Measurements from ENCODE around the gene SP110.
"Not testable (repeated sequence)": the region's sequence is repeated elsewhere in the genome, so short reads cannot be mapped to it uniquely, and the experiment has no call there.

Gene SP110

DNA sequence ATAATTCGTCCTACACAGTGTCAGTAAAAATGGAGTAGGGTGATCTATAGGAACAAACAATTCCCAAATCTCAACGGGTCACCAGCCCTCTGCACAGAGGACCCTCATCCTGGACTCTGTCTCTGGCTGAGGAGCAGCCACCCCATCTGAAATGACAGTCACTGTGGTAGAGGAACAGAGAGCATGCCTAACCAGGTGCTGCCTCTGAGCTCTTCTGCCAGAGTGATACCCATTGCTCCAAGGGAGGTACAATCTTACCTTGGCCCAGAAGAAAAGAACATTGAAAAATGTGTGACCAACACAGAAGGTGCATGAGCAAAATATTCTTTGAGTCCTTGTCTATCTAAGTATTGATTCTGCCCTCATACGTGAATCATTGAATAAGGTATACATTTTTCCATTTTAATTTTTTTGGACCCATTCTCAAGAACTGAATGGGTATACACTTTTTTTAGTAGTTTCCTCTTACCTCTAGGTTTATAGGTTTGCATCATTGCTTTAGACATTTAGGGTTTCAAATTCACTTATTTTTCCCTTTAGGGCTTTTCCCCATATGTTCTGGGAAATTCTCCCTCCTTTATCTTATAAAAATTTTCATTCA, 14.4 kb upstream of the SP110 start:
- peaks cover 11% of the 10 kb centered on the region for H3K9me3 Mint-ChIP-seq
- H3K36me3 Mint-ChIP-seq (ENCODE audit: low read depth) = peaks cover 75% of the 10 kb centered on the region
- peak overlapping the region; percentile 58 for H3K4me3 Mint-ChIP-seq
- ATAC-seq (peak; percentile 70), DNase-seq (no peak)
- H3K4me1 Mint-ChIP-seq = peaks cover 61% of the 10 kb centered on the region
- no peaks in the 10 kb centered on the region for H3K27me3 Mint-ChIP-seq
- H3K27ac Mint-ChIP-seq = peak overlapping the region; percentile 89

GRCh38 chr2:230231251-230231650, 11.5 kb upstream of the SP110 start:
- peak overlapping the region; percentile 92 for H3K4me3 Mint-ChIP-seq
- H3K36me3 Mint-ChIP-seq (ENCODE audit: low read depth) = peaks cover 66% of the 10 kb centered on the region
- no peak for ATAC-seq

DNA sequence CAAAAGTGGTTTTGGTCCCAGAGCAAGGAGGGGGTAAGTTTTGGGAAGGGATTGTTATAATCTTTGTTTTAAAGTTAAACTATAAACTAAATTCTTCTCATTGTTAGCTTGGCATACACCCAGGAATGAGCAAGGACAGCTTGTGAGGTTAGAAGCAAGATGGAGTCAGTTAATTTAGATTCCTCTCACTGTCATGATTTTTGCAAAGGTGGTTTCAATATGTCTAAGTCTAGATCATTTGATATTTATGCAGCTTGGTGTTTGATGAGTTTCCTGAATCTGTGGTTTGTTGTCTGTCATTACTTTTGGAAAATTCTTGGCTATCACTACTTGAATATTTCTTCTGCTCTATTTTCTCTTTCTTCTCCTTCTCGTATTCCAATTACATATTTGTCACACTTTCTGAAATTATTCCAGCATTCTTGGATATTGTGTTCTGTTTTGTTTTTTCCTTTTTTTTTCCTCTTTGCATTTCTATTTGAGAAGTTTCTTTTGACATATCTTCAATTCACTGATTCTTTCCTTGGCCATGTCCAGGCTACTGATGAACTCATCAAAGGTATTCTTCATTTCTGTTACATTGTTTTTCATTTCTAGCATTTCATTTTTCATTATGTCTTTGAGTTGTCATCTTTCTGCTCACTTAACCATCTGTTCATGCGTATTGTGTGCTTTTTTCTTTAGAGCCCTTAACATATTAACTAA, 10.9 kb upstream of the SP110 start:
- DNase-seq (no peak), ATAC-seq (no peak)
- Mint-ChIP-seq H3K4me1 (peaks cover 78% of the 10 kb centered on the region), H3K27me3 (no peaks in the 10 kb centered on the region), H3K9me3 (peaks cover 11% of the 10 kb centered on the region), H3K4me3 (peak overlapping the region; percentile 92), H3K36me3 (ENCODE audit: low read depth) (peaks cover 61% of the 10 kb centered on the region), H3K27ac (peak overlapping the region; percentile 74)

More at GRCh38 chr2:230231251-230231650, 11.5 kb upstream of the SP110 start:
- Mint-ChIP-seq H3K27me3 (no peaks in the 10 kb centered on the region), H3K27ac (peak overlapping the region; percentile 74), H3K4me1 (peaks cover 77% of the 10 kb centered on the region), H3K9me3 (peaks cover 11% of the 10 kb centered on the region)
- DNase-seq = no peak

GRCh38 chr2:230230087-230230486, 10.3 kb upstream of the SP110 start:
- Mint-ChIP-seq H3K36me3 (ENCODE audit: low read depth) (peaks cover 56% of the 10 kb centered on the region), H3K4me1 (peaks cover 78% of the 10 kb centered on the region), H3K27ac (peak overlapping the region; percentile 74), H3K4me3 (peak overlapping the region; percentile 92), H3K9me3 (peaks cover 11% of the 10 kb centered on the region), H3K27me3 (no peaks in the 10 kb centered on the region)
- ATAC-seq (no peak), DNase-seq (no peak)

- H3K36me3 Mint-ChIP-seq (ENCODE audit: low read depth) = peaks cover 45% of the 10 kb centered on the region
- H3K27me3 Mint-ChIP-seq = no peaks in the 10 kb centered on the region
- H3K27ac Mint-ChIP-seq = peak overlapping the region; percentile 74
- peak overlapping the region; percentile 92 for H3K4me3 Mint-ChIP-seq
- no peak for DNase-seq
- ATAC-seq = no peak
- peaks cover 81% of the 10 kb centered on the region for H3K4me1 Mint-ChIP-seq
- peaks cover 11% of the 10 kb centered on the region for H3K9me3 Mint-ChIP-seq
These were observed 7.4 kb upstream of the SP110 start for GRCh38 chr2:230227216-230227615.

DNA sequence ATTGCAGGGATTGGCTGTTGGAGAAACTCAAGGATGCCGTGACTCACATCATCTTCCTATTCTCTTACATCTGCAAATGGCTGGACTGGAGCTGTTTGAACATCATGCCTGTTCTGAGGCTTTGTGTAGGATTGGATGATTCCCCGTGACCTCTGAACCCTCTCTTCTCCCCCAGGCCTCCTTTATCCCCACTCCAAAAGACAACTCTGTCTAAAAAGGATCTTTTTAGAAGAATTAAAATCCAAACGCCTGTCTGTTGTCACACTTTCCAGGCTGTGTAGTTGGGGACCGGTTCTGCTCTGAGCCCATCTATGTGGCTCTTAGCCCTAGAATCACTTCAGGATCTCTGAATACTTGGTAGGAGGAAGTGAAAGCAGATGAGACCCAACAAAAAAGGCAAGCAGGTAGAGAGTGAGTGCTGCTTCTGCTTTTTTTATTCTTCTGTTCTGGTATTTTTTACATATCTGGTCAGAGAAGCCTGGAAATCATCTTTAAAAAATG, 6.3 kb upstream of the SP110 start:
- H3K36me3 Mint-ChIP-seq (ENCODE audit: low read depth) = peaks cover 34% of the 10 kb centered on the region

GRCh38 chr2:230225486-230225885, 5.7 kb upstream of the SP110 start, which contains the start of gene SP140:
SP140 (plus strand) TSS chr2:230225736; CDS start chr2:230225845, 109 bp downstream.
- DNase-seq = peak; percentile 71
- no peaks in the 10 kb centered on the region for H3K27me3 Mint-ChIP-seq
- ATAC-seq = peak; percentile 90
- H3K27ac Mint-ChIP-seq = peak within 1 kb of the TSS; percentile 98
- H3K4me3 Mint-ChIP-seq = peak within 1 kb of the TSS; percentile 92
- peaks cover 28% of the 10 kb centered on the region for H3K36me3 Mint-ChIP-seq (ENCODE audit: low read depth)
- H3K4me1 Mint-ChIP-seq = peaks cover 74% of the 10 kb centered on the region
- H3K9me3 Mint-ChIP-seq = peaks cover 7% of the 10 kb centered on the region

More for the DNA sequence above, 6.3 kb upstream of the SP110 start:
- peak overlapping the region; percentile 98 for H3K27ac Mint-ChIP-seq
- H3K9me3 Mint-ChIP-seq = peaks cover 11% of the 10 kb centered on the region
- peak overlapping the region; percentile 92 for H3K4me3 Mint-ChIP-seq
- H3K27me3 Mint-ChIP-seq = no peaks in the 10 kb centered on the region
- DNase-seq (no peak), ATAC-seq (peak; percentile 26)
- peaks cover 80% of the 10 kb centered on the region for H3K4me1 Mint-ChIP-seq

GRCh38 chr2:230224458-230224857, 4.7 kb upstream of the SP110 start:
- Mint-ChIP-seq H3K27ac (peak overlapping the region; percentile 98), H3K4me3 (peak overlapping the region; percentile 92), H3K4me1 (peaks cover 74% of the 10 kb centered on the region), H3K36me3 (ENCODE audit: low read depth) (peaks cover 21% of the 10 kb centered on the region), H3K27me3 (no peaks in the 10 kb centered on the region), H3K9me3 (no peaks in the 10 kb centered on the region)
- no peak for DNase-seq
- no peak for ATAC-seq

GRCh38 chr2:230222829-230223228, 3.0 kb upstream of the SP110 start:
- not testable (repeated sequence) for H3K27me3 Mint-ChIP-seq, DNase-seq, H3K4me3 Mint-ChIP-seq, H3K9me3 Mint-ChIP-seq, ATAC-seq
- peaks cover 18% of the 10 kb centered on the region for H3K36me3 Mint-ChIP-seq (ENCODE audit: low read depth)
- H3K27ac Mint-ChIP-seq = peak overlapping the region; percentile 98
- peaks cover 73% of the 10 kb centered on the region for H3K4me1 Mint-ChIP-seq

DNA sequence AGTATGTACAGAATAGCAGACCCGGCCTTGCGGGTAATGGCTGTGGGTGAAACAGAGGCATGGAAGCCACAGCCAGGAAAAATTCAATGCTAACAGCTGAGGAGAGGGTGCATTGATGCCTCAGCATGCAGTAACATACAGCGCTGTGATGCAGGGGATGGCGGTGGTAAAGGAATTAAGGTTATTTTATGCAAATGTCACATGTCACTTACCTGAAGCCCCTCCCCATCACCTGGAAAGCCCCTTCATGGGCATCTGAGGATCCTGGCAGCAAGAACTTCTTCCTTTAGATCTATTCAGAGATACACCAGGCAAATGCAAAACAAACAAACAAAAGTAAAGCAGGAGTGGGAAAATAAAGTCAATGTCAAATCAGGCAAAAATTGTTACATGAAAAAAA, 1.7 kb upstream of the SP110 start:
- Mint-ChIP-seq H3K36me3 (ENCODE audit: low read depth) (peaks cover 19% of the 10 kb centered on the region), H3K4me1 (peaks cover 79% of the 10 kb centered on the region), H3K9me3 (no peaks in the 10 kb centered on the region), H3K4me3 (no peak overlapping the region), H3K27ac (peak overlapping the region; percentile 69), H3K27me3 (no peaks in the 10 kb centered on the region)
- ATAC-seq = no peak
- DNase-seq = no peak

DNA sequence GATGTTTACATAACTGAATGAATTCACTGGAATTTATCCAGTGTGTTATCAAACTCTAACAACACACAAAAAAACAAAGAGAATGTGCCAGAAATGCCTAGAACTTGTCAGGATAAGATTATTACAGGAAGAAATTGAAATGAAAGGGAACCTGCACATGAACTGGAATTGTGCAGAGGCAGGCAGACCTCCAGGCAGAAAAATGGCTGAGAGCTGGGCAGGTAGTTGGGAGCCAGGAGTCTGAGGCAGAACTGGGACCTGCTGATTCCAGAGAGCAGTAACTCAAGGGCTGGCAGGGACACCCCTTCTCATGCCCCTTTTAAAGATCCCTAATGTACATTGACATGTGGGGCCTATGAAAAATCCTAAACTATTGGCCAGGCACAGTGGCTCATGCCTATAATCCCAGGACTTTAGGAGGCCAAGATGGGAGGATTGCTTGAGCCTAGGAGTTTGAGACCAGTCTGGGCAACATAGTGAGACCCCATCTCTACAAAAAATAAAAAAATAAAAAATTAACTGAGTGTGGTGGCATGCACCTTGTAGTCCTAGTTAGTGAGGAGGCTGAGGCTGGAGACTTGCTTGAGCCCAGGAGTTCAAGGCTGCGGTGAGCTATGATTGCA, 674 bp upstream of the SP110 start:
- Mint-ChIP-seq H3K4me1 (peaks cover 78% of the 10 kb centered on the region), H3K4me3 (peak overlapping the region; percentile 95), H3K27me3 (no peaks in the 10 kb centered on the region), H3K36me3 (ENCODE audit: low read depth) (peaks cover 28% of the 10 kb centered on the region), H3K9me3 (no peaks in the 10 kb centered on the region), H3K27ac (peak overlapping the region; percentile 98)
- DNase-seq (no peak), ATAC-seq (no peak)

- peak overlapping the region; percentile 98 for H3K27ac Mint-ChIP-seq
- no peaks in the 10 kb centered on the region for H3K9me3 Mint-ChIP-seq
- no peak for ATAC-seq
- H3K36me3 Mint-ChIP-seq (ENCODE audit: low read depth) = peaks cover 46% of the 10 kb centered on the region
- peaks cover 63% of the 10 kb centered on the region for H3K4me1 Mint-ChIP-seq
- DNase-seq = no peak
- peak overlapping the region; percentile 95 for H3K4me3 Mint-ChIP-seq
- no peaks in the 10 kb centered on the region for H3K27me3 Mint-ChIP-seq
These were observed 1.4 kb downstream of the SP110 start for GRCh38 chr2:230218421-230218820.

- DNase-seq (no peak), ATAC-seq (no peak)
- Mint-ChIP-seq H3K27me3 (no peaks in the 10 kb centered on the region), H3K36me3 (ENCODE audit: low read depth) (peaks cover 54% of the 10 kb centered on the region), H3K4me1 (peaks cover 53% of the 10 kb centered on the region), H3K9me3 (no peaks in the 10 kb centered on the region), H3K4me3 (peak overlapping the region; percentile 95), H3K27ac (peak overlapping the region; percentile 8)
These were observed 2.4 kb downstream of the SP110 start for GRCh38 chr2:230217424-230217823.

DNA sequence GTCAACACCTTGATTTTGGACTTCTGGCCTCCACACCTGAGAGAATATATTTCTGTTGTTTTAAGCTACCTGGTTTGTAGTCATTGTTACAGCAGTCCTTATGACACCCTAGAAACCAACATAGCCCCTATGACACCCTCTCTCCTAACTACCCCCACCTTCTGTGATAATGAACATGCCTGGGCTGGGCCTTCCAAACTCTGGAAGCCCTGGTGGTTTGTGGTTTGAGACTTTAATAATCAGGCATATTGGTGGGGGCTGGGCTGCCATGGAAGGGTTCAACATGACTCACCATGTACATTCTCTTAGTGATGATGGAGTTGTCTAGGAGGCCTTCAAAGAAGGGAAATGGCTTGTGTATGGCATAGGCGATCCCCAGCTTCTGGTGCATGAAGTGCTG, 3.3 kb downstream of the SP110 start:
- H3K27me3 Mint-ChIP-seq = no peaks in the 10 kb centered on the region
- DNase-seq (no peak), ATAC-seq (no peak)
- peaks cover 60% of the 10 kb centered on the region for H3K36me3 Mint-ChIP-seq (ENCODE audit: low read depth)
- peaks cover 45% of the 10 kb centered on the region for H3K4me1 Mint-ChIP-seq
- H3K27ac Mint-ChIP-seq = no peak overlapping the region
- H3K9me3 Mint-ChIP-seq = no peaks in the 10 kb centered on the region
- H3K4me3 Mint-ChIP-seq = no peak overlapping the region
